A549 (cell line): Measurements from ENCODE around the gene WDR26.

Experiments used
- CHD2 ChIP-seq: fragments of 150-350 bp; IDR thresholded peaks from 2 replicates; pipeline ENCODE4 v1.6.1; 2014; ENCODE audit warnings: low read length; ENCODE audit not compliant: partially characterized antibody
- CTCF ChIP-seq: fragments of >200 bp; sonication (Bioruptor Twin); formaldehyde crosslinking; IDR thresholded peaks from 3 replicates; pipeline ENCODE4 v1.5.1; 2016
- EHMT2 ChIP-seq: fragments of 200-600 bp; sonication (generic); IDR thresholded peaks from 2 replicates; pipeline ENCODE4 v1.6.1; 2016; ENCODE audit warnings: antibody characterized with exemption, low read depth, mild to moderate bottlenecking, moderate library complexity
- NR3C1 ChIP-seq: fragments of >200 bp; sonication (Bioruptor Twin); formaldehyde crosslinking; IDR thresholded peaks from 3 replicates; pipeline ENCODE4 v1.6.1; 2017
- POLR2AphosphoS2 ChIP-seq: conservative IDR thresholded peaks from 2 replicates; pipeline ENCODE4 v1.6.1; 2012; ENCODE audit warnings: low read length, improper control_type of control experiment, inconsistent platforms

GRCh38 chr1:224373008-224373590, 61.5 kb downstream of the WDR26 start:
- no peak for TF ChIP-seq EHMT2
- TF ChIP-seq CTCF = no peak
- TF ChIP-seq POLR2AphosphoS2 = no peak
- TF ChIP-seq CHD2 = no peak
- no peak for TF ChIP-seq NR3C1
